HepG2 (cell line): ENCODE data around the gene DLAT. TPM values are rescaled to one million over a fixed set of nuclear protein-coding genes. Genes with fewer than 3 reads are reported as not detected.
A peak's percentile ranks its signal among the peaks of the same experiment; 100 is the strongest.

ENCODE experiments used
- ARID5B ChIP-seq: IDR thresholded peaks from 2 replicates; pipeline ENCODE4 v1.4.0; 2020; ENCODE audit warnings: mild to moderate bottlenecking, missing genetic modification reagents
- JARID2 ChIP-seq: sonication (generic); formaldehyde crosslinking; IDR thresholded peaks from 2 replicates; pipeline ENCODE4 v1.8.1; 2023; ENCODE audit warnings: missing genetic modification reagents, inconsistent platforms; ENCODE audit not compliant: insufficient replicate concordance
- NCOR1 ChIP-seq: fragments of 200-600 bp; sonication (generic); IDR thresholded peaks from 2 replicates; pipeline ENCODE4 v1.7.0; 2017; ENCODE audit warnings: antibody characterized with exemption, low read length, borderline replicate concordance
- SNAPC2 ChIP-seq: sonication (generic); formaldehyde crosslinking; IDR thresholded peaks from 2 replicates; pipeline ENCODE4 v1.8.1; 2022; ENCODE audit warnings: mild to moderate bottlenecking, missing genetic modification reagents
- THAP7 ChIP-seq: sonication (generic); formaldehyde crosslinking; IDR thresholded peaks from 2 replicates; pipeline ENCODE4 v1.8.1; 2023; ENCODE audit warnings: mild to moderate bottlenecking, missing genetic modification reagents
- ZBTB40 ChIP-seq, 2 experiments: fragments of 450-650 bp in 1 of 2; sonication (generic) in 1 of 2; formaldehyde crosslinking in 1 of 2; IDR thresholded peaks; 2 replicates each; pipeline versions ENCODE4 v1.6.1 to v1.8.0; 2016 to 2022; ENCODE audit warnings: antibody characterized with exemption in 1 of 2, mild to moderate bottlenecking in 1 of 2, missing genetic modification reagents in 1 of 2
- ZBTB43 ChIP-seq: sonication (generic); formaldehyde crosslinking; conservative IDR thresholded peaks from 2 replicates; pipeline ENCODE4 v1.4.0; 2020; ENCODE audit warnings: missing genetic modification reagents
- ZMYM2 ChIP-seq: sonication (generic); formaldehyde crosslinking; IDR thresholded peaks from 2 replicates; pipeline ENCODE4 v1.8.0; 2022; ENCODE audit warnings: mild to moderate bottlenecking, missing genetic modification reagents
- ZNF383 ChIP-seq: sonication (generic); formaldehyde crosslinking; IDR thresholded peaks from 2 replicates; pipeline ENCODE4 v1.4.0; 2020; ENCODE audit warnings: missing genetic modification reagents, mild to moderate bottlenecking, borderline replicate concordance
- ZNF496 ChIP-seq: sonication (generic); formaldehyde crosslinking; IDR thresholded peaks from 2 replicates; pipeline ENCODE4 v1.8.1; 2023; ENCODE audit warnings: mild to moderate bottlenecking, moderate library complexity, missing genetic modification reagents; ENCODE audit not compliant: insufficient replicate concordance
- ZNF678 ChIP-seq: sonication (generic); formaldehyde crosslinking; IDR thresholded peaks from 2 replicates; pipeline ENCODE4 v1.4.0; 2020; ENCODE audit warnings: mild to moderate bottlenecking, missing genetic modification reagents
- polyA plus RNA-seq, 8 experiments: library from polyadenylated mRNA; depleted of rRNA in 3 of 8; stranded (reverse) in 7 of 8; unstranded in 1 of 8; fragments of >200 nt; fragmentation: Illumina TruSeq in 4 of 8; extraction: Trizol in 4 of 8; gene quantifications; 2 replicates each; pipeline versions ENCODE4 v1.2.1 to v1.2.3, GENCODE V29; 2011 to 2016; ENCODE audit warnings: low read depth in 4 of 8, missing spikeins in 1 of 8, mixed read lengths in 1 of 8; ENCODE audit not compliant: insufficient read depth in 1 of 8
- total RNA-seq, 5 experiments: library from RNA; depleted of rRNA; stranded (reverse); fragments of >200 nt; fragmentation: Illumina TruSeq; extraction: Trizol; gene quantifications; 2 replicates each; pipeline ENCODE4 v1.2.3, GENCODE V29; 2016; ENCODE audit warnings: low read depth in 1 of 5

Gene DLAT
- total and polyA plus RNA-seq, 2 of the 13 experiments (the other 11 are each of a cell fraction or from before 2014, with no cell fraction given) = 26.4 to 62.2 TPM

- TF ChIP-seq ARID5B (CRISPR knock-in tag) (peak; percentile 35; the same call in 1 of the 2 replicates), JARID2 (CRISPR knock-in tag) (no peak), ZNF678 (CRISPR knock-in tag) (no peak), NCOR1 (peak; percentile 64; the same call in 1 of the 2 replicates), ZBTB43 (CRISPR knock-in tag) (no peak), THAP7 (CRISPR knock-in tag) (no peak), ZBTB40 (IDR thresholded peaks at IDR 0.05) (peak; percentile 98), ZBTB40 (CRISPR knock-in tag; IDR thresholded peaks at IDR 0.05) (peak; percentile 72), SNAPC2 (CRISPR knock-in tag) (no peak), ZNF383 (no peak), ZMYM2 (no peak), ZNF496 (no peak)
Observed at GRCh38 chr11:112073941-112074811, 49.0 kb downstream of the DLAT start, which contains the start of the genes NKAPD1 and PIH1D2 (continued).
